Lung (tissue), 12 donors: ENCODE measurements around the gene ANKRD62. TPM values are rescaled to one million over a fixed set of nuclear protein-coding genes. Genes with fewer than 3 reads are reported as not detected.

Experiments used
- ATAC-seq: fragments of 200-7000 bp; cut with Tn5 transposase; one replicate; pipeline ENCODE4 v1.9.1; 2020; ENCODE audit warnings: moderate number of reproducible peaks; ENCODE audit not compliant: insufficient read depth, low FRiP score
- DNase-seq, 3 donors: peaks; one replicate each; pipeline ENCODE4 v3.0.0-alpha.2; 2013 to 2017
- H3K27ac ChIP-seq, 2 donors: one replicate each; pipeline ENCODE4 v1.5.1; 2013; ENCODE audit warnings: mild to moderate bottlenecking in 2 of 2, moderate library complexity in 2 of 2, control low read depth in 1 of 2, inconsistent platforms in 1 of 2, low read depth in 1 of 2, low read length in 1 of 2
- H3K27me3 ChIP-seq, 3 donors: one replicate each; pipeline ENCODE4 v1.5.1; 2013; ENCODE audit warnings: low read length in 2 of 3; ENCODE audit not compliant: control insufficient read depth in 3 of 3, insufficient read depth in 3 of 3
- H3K36me3 ChIP-seq, 4 donors: one replicate each; pipeline ENCODE4 v1.5.1; 2013; ENCODE audit warnings: low read length in 4 of 4, mild to moderate bottlenecking in 1 of 4, moderate library complexity in 1 of 4; ENCODE audit not compliant: control insufficient read depth in 4 of 4, insufficient read depth in 4 of 4
- H3K4me1 ChIP-seq, 5 donors: one replicate each; pipeline ENCODE4 v1.5.1; 2013; ENCODE audit warnings: low read length in 5 of 5, mild to moderate bottlenecking in 2 of 5, moderate library complexity in 1 of 5; ENCODE audit not compliant: control insufficient read depth in 5 of 5, insufficient read depth in 5 of 5
- H3K4me3 ChIP-seq: one replicate; pipeline ENCODE4 v1.5.1; 2013; ENCODE audit warnings: mild to moderate bottlenecking, control low read depth, moderate library complexity
- H3K9ac ChIP-seq, 2 donors: one replicate each; pipeline ENCODE4 v1.5.1; 2013; ENCODE audit warnings: low read length in 2 of 2, control low read depth in 1 of 2; ENCODE audit not compliant: insufficient read depth in 1 of 2
- H3K9me3 ChIP-seq, 4 donors: one replicate each; pipeline ENCODE4 v1.5.1; 2013; ENCODE audit warnings: low read length in 3 of 4, mild to moderate bottlenecking in 1 of 4, moderate library complexity in 1 of 4; ENCODE audit not compliant: control insufficient read depth in 4 of 4, insufficient read depth in 3 of 4
- CTCF ChIP-seq: IDR thresholded peaks from 2 replicates; pipeline ENCODE4 v1.5.1; 2012; ENCODE audit warnings: mild to moderate bottlenecking; ENCODE audit errors: control extremely low read depth, extremely low read depth
- WGBS, 2 donors: extraction: QIAGEN DNeasy Blood & Tissue Kit; methylation state at CpG; one replicate each; pipeline ENCODE4 v1.1.7; 2013; 5-methylcytosine and 5-hydroxymethylcytosine counted together
- polyA plus RNA-seq, 2 donors: library from polyadenylated mRNA; stranded (reverse); fragments of 200-250 nt; gene quantifications; one replicate each; pipeline ENCODE4 v1.2.1, GENCODE V29; 2013
- total RNA-seq, 2 donors: library from RNA; depleted of rRNA in 1 of 2; stranded (reverse); fragments of >200 nt in 1 of 2; gene quantifications; one replicate each; pipeline ENCODE4 v1.2.1, GENCODE V29; 2014 to 2021
- donor health status: control.
- donor health status: control.
- donor health status: Bipolar disorder and iron deficiency.
- donor health status: healthy.
- donor health status: DM: yes; HTN: yes; CAD: no.

The ANKRD62 gene
- total and polyA plus RNA-seq, 4 donors = 0.06 to 0.12 (median 0.09) TPM; not detected in 1

DNA sequence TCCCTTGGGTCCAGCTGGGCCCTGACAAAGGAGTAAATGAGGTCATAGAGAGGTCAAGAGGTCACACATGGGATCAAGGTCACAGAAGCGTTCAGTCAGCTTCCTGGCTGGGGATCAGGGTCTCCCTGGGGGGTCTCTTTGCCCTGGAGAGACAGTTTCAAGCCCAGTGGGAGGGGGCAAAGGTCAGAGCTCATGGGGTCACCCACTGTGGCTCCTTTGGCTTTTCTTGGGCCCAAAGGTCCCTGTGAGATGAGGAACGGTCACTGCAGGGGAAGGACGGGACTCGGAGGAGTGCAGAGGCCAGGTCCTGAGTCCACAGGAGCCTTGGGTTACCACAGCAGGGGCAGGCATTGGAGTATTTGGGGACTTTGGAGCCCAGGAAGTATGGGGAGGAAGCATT, 30.7 kb upstream of the ANKRD62 start:
- Histone ChIP-seq H3K9me3 (no peaks in the 10 kb centered on the region), H3K4me3 (no peak overlapping the region), H3K9ac (no peak overlapping the region), H3K27me3 (no peaks in the 10 kb centered on the region), H3K36me3 (no peaks in the 10 kb centered on the region), H3K27ac (no peak overlapping the region), H3K4me1 (no peaks in the 10 kb centered on the region)
- 61 to 76% methylated on average over 4 of the region's 4 CpGs for WGBS, 2 donors
- no peak for TF ChIP-seq CTCF
- no peak for DNase-seq
- no peak for ATAC-seq

- Histone ChIP-seq H3K4me1 (peaks cover 0 to 2% (median 0%) of the 10 kb centered on the region in 5 donors), H3K9ac (no peak overlapping the region), H3K36me3 (no peaks in the 10 kb centered on the region), H3K4me3 (no peak overlapping the region), H3K27ac (no peak overlapping the region), H3K9me3 (no peaks in the 10 kb centered on the region), H3K27me3 (no peaks in the 10 kb centered on the region)
- TF ChIP-seq CTCF = no peak
- DNase-seq (no peak), ATAC-seq (no peak)
- 81 to 96% methylated on average over 6 to 7 of the region's 7 CpGs for WGBS, 2 donors
Measured at GRCh38 chr18:12064086-12064763, 29.4 kb upstream of the ANKRD62 start.

DNA sequence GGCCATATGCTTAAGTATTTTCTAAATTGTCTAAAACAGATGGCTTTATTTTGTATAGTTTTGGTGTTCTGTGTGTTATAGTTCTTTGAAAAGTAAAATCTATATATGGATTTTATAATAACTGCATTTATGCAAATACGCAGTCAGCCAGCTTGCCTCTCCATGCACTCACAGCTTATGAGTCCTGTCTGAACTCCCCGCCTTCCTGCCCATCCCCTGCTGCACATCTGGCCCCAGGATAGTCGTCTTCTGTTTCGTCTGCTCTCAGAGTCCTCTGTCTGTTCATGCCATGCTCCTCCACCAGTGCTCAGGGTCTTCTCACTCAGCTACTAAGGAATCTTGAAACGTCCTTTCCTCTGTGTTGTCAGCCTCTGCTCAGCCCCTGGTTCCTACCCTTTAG, 28.2 kb upstream of the ANKRD62 start:
- H3K4me3 ChIP-seq = no peak overlapping the region
- DNase-seq (no peak), ATAC-seq (no peak)
- no peaks in the 10 kb centered on the region for H3K27me3 ChIP-seq
- WGBS, 2 donors = 73 to 95% methylated on average over 5 of the region's 5 CpGs
- no peak overlapping the region for H3K27ac ChIP-seq
- H3K9me3 ChIP-seq = no peaks in the 10 kb centered on the region
- H3K36me3 ChIP-seq = no peaks in the 10 kb centered on the region
- H3K9ac ChIP-seq = no peak overlapping the region
- H3K4me1 ChIP-seq = peaks cover 0 to 2% (median 0%) of the 10 kb centered on the region in 5 donors
- no peak for TF ChIP-seq CTCF
